Peyer's patch (tissue), 4 donors: ENCODE measurements around the gene BANK1. TPM values are rescaled to one million over a fixed set of nuclear protein-coding genes. Genes with fewer than 3 reads are reported as not detected.

Source experiments
- DNase-seq, 3 donors: peaks; one replicate each; pipeline ENCODE4 v3.0.0-alpha.2; 2017 to 2019
- H3K27ac ChIP-seq, 4 donors: fragments of 200-600 bp; sonication (generic); one replicate each; pipeline ENCODE4 v1.5.1; 2016 to 2019
- H3K27me3 ChIP-seq, 2 donors: fragments of 200-600 bp; sonication (generic); one replicate each; pipeline ENCODE4 v1.5.1; 2019
- H3K36me3 ChIP-seq, 3 donors: fragments of 200-600 bp; sonication (generic); one replicate each; pipeline ENCODE4 v1.5.1; 2016 to 2019
- H3K4me1 ChIP-seq, 4 donors: fragments of 200-600 bp; sonication (generic); one replicate each; pipeline ENCODE4 v1.5.1; 2016 to 2019
- H3K4me3 ChIP-seq, 4 donors: fragments of 200-600 bp; sonication (generic); 1 replicate in 3 of 4; 2 replicates in 1 of 4; pipeline ENCODE4 v1.5.1; 2016 to 2019; ENCODE audit warnings: mild to moderate bottlenecking in 1 of 4
- H3K9me3 ChIP-seq, 4 donors: fragments of 200-600 bp; sonication (generic); one replicate each; pipeline ENCODE4 v1.5.1; 2016 to 2019; ENCODE audit warnings: mild to moderate bottlenecking in 1 of 4
- CTCF ChIP-seq, 6 experiments: fragments of 450-650 bp in 4 of 6; fragments of 200-600 bp in 2 of 6; sonication (generic) in 1 of 6; IDR thresholded peaks; one replicate each; pipeline ENCODE4 v1.5.1; 2017 to 2019; ENCODE audit warnings: antibody characterized with exemption in 6 of 6, mild to moderate bottlenecking in 3 of 6, moderate library complexity in 1 of 6
- POLR2A ChIP-seq, 2 donors: fragments of 450-650 bp; IDR thresholded peaks; one replicate each; pipeline ENCODE4 v1.5.1; 2017; ENCODE audit warnings: antibody characterized with exemption in 2 of 2, mild to moderate bottlenecking in 2 of 2, moderate library complexity in 2 of 2
- total RNA-seq, 4 donors: library from RNA; depleted of rRNA; stranded (reverse); fragments of >200 nt; gene quantifications; one replicate each; pipeline ENCODE4 v1.1.0, GENCODE V29; 2016

BANK1 gene
- total RNA-seq, 4 donors from 2014 or later = 0.53 to 351 (median 7.9) TPM

- Histone ChIP-seq H3K4me1 (no peaks in the 10 kb centered on the region), H3K27ac (no peak overlapping the region), H3K27me3 (no peaks in the 10 kb centered on the region), H3K9me3 (no peaks in the 10 kb centered on the region), H3K36me3 (no peaks in the 10 kb centered on the region), H3K4me3 (no peak overlapping the region)
- no peak for DNase-seq
- TF ChIP-seq CTCF (IDR thresholded peaks at IDR 0.05) = no peak
- TF ChIP-seq POLR2A (IDR thresholded peaks at IDR 0.05) = no peak
Observed at GRCh38 chr4:101993842-101994775, 203.6 kb downstream of the BANK1 start.

GRCh38 chr4:102007959-102008425 is 217.5 kb downstream of the BANK1 start:
- DNase-seq = no peak
- Histone ChIP-seq H3K27me3 (no peaks in the 10 kb centered on the region), H3K27ac (no peak overlapping the region), H3K9me3 (no peaks in the 10 kb centered on the region), H3K36me3 (no peaks in the 10 kb centered on the region), H3K4me1 (no peaks in the 10 kb centered on the region), H3K4me3 (no peak overlapping the region)
- no peak for TF ChIP-seq CTCF (IDR thresholded peaks at IDR 0.05)
- no peak for TF ChIP-seq POLR2A (IDR thresholded peaks at IDR 0.05)

GRCh38 chr4:102008711-102009110 is 218.2 kb downstream of the BANK1 start:
- H3K27me3 ChIP-seq = no peaks in the 10 kb centered on the region
- H3K27ac ChIP-seq = no peak overlapping the region
- no peaks in the 10 kb centered on the region for H3K4me1 ChIP-seq
- H3K4me3 ChIP-seq = no peak overlapping the region
- DNase-seq = no peak
- no peaks in the 10 kb centered on the region for H3K36me3 ChIP-seq
- H3K9me3 ChIP-seq = no peaks in the 10 kb centered on the region
- TF ChIP-seq POLR2A (IDR thresholded peaks at IDR 0.05) = no peak
- no peak for TF ChIP-seq CTCF (IDR thresholded peaks at IDR 0.05)

GRCh38 chr4:102022343-102022742 is 231.8 kb downstream of the BANK1 start:
- no peaks in the 10 kb centered on the region for H3K27me3 ChIP-seq
- no peak overlapping the region for H3K27ac ChIP-seq
- DNase-seq = no peak
- no peaks in the 10 kb centered on the region for H3K9me3 ChIP-seq
- no peaks in the 10 kb centered on the region for H3K4me1 ChIP-seq
- H3K36me3 ChIP-seq = no peaks in the 10 kb centered on the region
- no peak overlapping the region for H3K4me3 ChIP-seq
- TF ChIP-seq POLR2A (IDR thresholded peaks at IDR 0.05) (no peak), CTCF (IDR thresholded peaks at IDR 0.05) (no peak)

GRCh38 chr4:102027961-102028360 is 237.4 kb downstream of the BANK1 start:
- Histone ChIP-seq H3K4me1 (no peaks in the 10 kb centered on the region), H3K4me3 (no peak overlapping the region), H3K36me3 (no peaks in the 10 kb centered on the region), H3K27ac (no peak overlapping the region), H3K9me3 (no peaks in the 10 kb centered on the region), H3K27me3 (no peaks in the 10 kb centered on the region)
- no peak for TF ChIP-seq POLR2A (IDR thresholded peaks at IDR 0.05)
- TF ChIP-seq CTCF (IDR thresholded peaks at IDR 0.05) = no peak
- DNase-seq = no peak
